Mesothelial cell of epicardium (in vitro differentiated cells): Measurements from ENCODE around the gene ERC2. TPM values are rescaled to one million over a fixed set of nuclear protein-coding genes. Genes with fewer than 3 reads are reported as not detected.

Experiments used
- DNase-seq, 2 experiments: peaks; one replicate each; pipeline ENCODE4 v3.0.0; 2021; ENCODE audit warnings: low spot score in 2 of 2; ENCODE audit not compliant: unreplicated experiment in 2 of 2
- H3K27ac Mint-ChIP-seq: 2 replicates; pipeline ENCODE4 v1.8.0; 2021; ENCODE audit warnings: mixed read lengths
- H3K27me3 Mint-ChIP-seq: 2 replicates; pipeline ENCODE4 v1.8.0; 2021; ENCODE audit warnings: low read depth, mixed read lengths
- H3K36me3 Mint-ChIP-seq: 2 replicates; pipeline ENCODE4 v1.8.0; 2021; ENCODE audit warnings: mixed read lengths
- H3K4me1 Mint-ChIP-seq: 2 replicates; pipeline ENCODE4 v1.8.0; 2021; ENCODE audit warnings: mixed read lengths
- H3K4me3 Mint-ChIP-seq: 2 replicates; pipeline ENCODE4 v1.8.0; 2021; ENCODE audit warnings: mild to moderate bottlenecking, moderate library complexity, mixed read lengths
- H3K9me3 Mint-ChIP-seq: 2 replicates; pipeline ENCODE4 v1.8.0; 2021; ENCODE audit warnings: mixed read lengths
- CTCF ChIP-seq: fragments of 200-600 bp; sonication (generic); IDR thresholded peaks from one replicate; pipeline ENCODE4 v1.5.0; 2021; ENCODE audit warnings: antibody characterized with exemption; ENCODE audit not compliant: unreplicated experiment
- total RNA-seq: library from RNA; stranded (reverse); gene quantifications from 3 replicates; pipeline ENCODE4 v1.2.1, GENCODE V29; 2021

Gene ERC2
- total RNA-seq, 1 donor from 2014 or later: 15.6 TPM

DNA sequence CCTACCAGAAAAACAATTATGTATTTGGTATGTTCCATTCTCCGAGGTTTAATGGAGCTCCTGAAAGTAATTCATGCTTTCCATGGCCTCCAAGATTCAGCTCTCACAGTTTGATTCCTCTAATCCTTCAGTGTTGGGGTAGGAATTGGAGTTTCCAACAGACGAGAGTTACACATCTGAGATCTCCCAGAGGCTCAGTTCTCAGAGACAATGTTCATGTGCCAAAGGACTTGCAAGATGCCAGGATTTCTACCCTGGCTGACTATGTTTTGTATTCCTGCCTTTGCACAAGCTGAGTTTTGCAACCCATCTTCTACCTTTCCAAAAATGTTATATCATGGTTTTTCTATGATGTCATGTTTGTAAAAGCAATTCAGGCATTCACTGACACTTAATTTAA lies 322.9 kb downstream of the ERC2 start:
- Mint-ChIP-seq H3K9me3 (no peaks in the 10 kb centered on the region), H3K36me3 (no peaks in the 10 kb centered on the region), H3K4me1 (peaks cover 18% of the 10 kb centered on the region), H3K4me3 (no peak overlapping the region), H3K27me3 (no peaks in the 10 kb centered on the region), H3K27ac (no peak overlapping the region)
- TF ChIP-seq CTCF: no peak
- DNase-seq: no peak

DNA sequence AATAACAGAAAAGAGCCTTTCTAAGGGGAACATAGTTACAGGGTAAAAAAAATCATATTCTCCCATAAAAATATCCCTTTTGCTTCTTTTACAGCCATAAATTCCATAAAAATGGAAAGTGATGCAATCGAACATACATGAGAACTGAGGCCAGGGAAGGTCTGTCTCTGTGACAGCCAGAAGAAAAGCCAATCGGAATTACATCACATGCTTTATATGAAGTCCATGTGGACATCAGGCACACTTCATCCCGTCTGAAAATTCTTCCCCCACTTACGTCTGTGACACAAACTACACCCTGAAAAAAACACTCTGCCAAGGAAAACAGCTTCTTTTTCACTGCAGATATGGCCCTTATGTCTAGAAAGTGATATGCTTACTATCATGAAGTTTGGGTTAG lies 323.5 kb downstream of the ERC2 start:
- TF ChIP-seq CTCF: no peak
- Mint-ChIP-seq H3K4me1 (peaks cover 18% of the 10 kb centered on the region), H3K4me3 (no peak overlapping the region), H3K27ac (peak overlapping the region; percentile 23), H3K27me3 (no peaks in the 10 kb centered on the region), H3K9me3 (no peaks in the 10 kb centered on the region), H3K36me3 (no peaks in the 10 kb centered on the region)
- DNase-seq: no peak

GRCh38 chr3:56137415-56137814 lies 330.9 kb downstream of the ERC2 start:
- Mint-ChIP-seq H3K27ac (peak overlapping the region; percentile 68), H3K9me3 (peaks cover 3% of the 10 kb centered on the region), H3K36me3 (no peaks in the 10 kb centered on the region), H3K27me3 (no peaks in the 10 kb centered on the region), H3K4me3 (no peak overlapping the region), H3K4me1 (peaks cover 32% of the 10 kb centered on the region)
- no peak for TF ChIP-seq CTCF
- no peak for DNase-seq

- H3K4me3 Mint-ChIP-seq: no peak overlapping the region
These were observed 331.8 kb downstream of the ERC2 start for GRCh38 chr3:56136514-56136913.

DNA sequence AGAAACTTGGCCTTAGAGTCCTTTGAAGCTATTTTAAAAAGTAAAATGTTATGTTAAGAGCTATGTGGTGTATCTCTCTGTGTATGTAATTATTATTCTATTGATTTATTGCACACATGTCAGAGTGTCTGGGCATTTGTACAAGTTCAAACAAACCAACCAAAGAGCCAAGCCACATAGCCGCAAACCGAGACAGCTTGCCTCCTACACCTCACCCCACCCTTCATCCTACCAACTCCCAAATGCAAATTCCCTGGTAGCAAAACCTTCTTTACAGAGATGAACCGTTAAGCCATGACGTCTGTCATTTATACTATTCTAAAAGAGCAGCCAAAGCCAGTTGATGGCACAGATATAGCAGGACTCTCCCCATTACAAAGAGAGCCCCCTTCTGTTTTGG lies 332.3 kb downstream of the ERC2 start:
- Mint-ChIP-seq H3K9me3 (peaks cover 3% of the 10 kb centered on the region), H3K27me3 (no peaks in the 10 kb centered on the region), H3K27ac (peak overlapping the region; percentile 44), H3K4me1 (peaks cover 47% of the 10 kb centered on the region), H3K4me3 (no peak overlapping the region), H3K36me3 (no peaks in the 10 kb centered on the region)
- no peak for DNase-seq
- TF ChIP-seq CTCF: no peak

More at GRCh38 chr3:56136514-56136913, 331.8 kb downstream of the ERC2 start:
- no peak for DNase-seq
- Mint-ChIP-seq H3K36me3 (no peaks in the 10 kb centered on the region), H3K27me3 (no peaks in the 10 kb centered on the region), H3K4me1 (peaks cover 41% of the 10 kb centered on the region), H3K9me3 (peaks cover 3% of the 10 kb centered on the region), H3K27ac (peak overlapping the region; percentile 83)
- no peak for TF ChIP-seq CTCF

- H3K27me3 Mint-ChIP-seq: no peaks in the 10 kb centered on the region
- no peak for DNase-seq
- no peak for TF ChIP-seq CTCF
- H3K4me1 Mint-ChIP-seq: peaks cover 68% of the 10 kb centered on the region
- H3K9me3 Mint-ChIP-seq: peaks cover 1% of the 10 kb centered on the region
- H3K4me3 Mint-ChIP-seq: no peak overlapping the region
- no peak overlapping the region for H3K27ac Mint-ChIP-seq
- no peaks in the 10 kb centered on the region for H3K36me3 Mint-ChIP-seq
These were observed 334.8 kb downstream of the ERC2 start for GRCh38 chr3:56133423-56133822.
